BE2C (cell line): Measurements from ENCODE around the gene RESP18.

ENCODE experiments used
- DNase-seq: peaks from one replicate; pipeline ENCODE4 v3.0.0-alpha.2; 2020
- H3K27me3 ChIP-seq: fragments of 250-450 bp; sonication (Bioruptor Pico); 2 replicates; pipeline ENCODE4 v1.5.1; 2020; ENCODE audit warnings: mild to moderate bottlenecking
- H3K36me3 ChIP-seq: fragments of 250-450 bp; sonication (Bioruptor Pico); 2 replicates; pipeline ENCODE4 v1.5.1; 2020; ENCODE audit warnings: mild to moderate bottlenecking
- H3K4me1 ChIP-seq: fragments of 250-450 bp; sonication (Bioruptor Pico); 2 replicates; pipeline ENCODE4 v1.5.1; 2020
- H3K4me3 ChIP-seq: 2 replicates; pipeline ENCODE4 v1.5.1; 2011; ENCODE audit warnings: low read depth, low read length
- H3K9me3 ChIP-seq: fragments of 250-450 bp; sonication (Bioruptor Pico); 2 replicates; pipeline ENCODE4 v1.5.1; 2020
- TF ChIP-seq, protein P1 (sequence below): IDR thresholded peaks from 2 replicates; pipeline ENCODE4 v1.5.1; 2012; ENCODE audit warnings: mild to moderate bottlenecking, low read depth, low read length

The RESP18 gene

DNA sequence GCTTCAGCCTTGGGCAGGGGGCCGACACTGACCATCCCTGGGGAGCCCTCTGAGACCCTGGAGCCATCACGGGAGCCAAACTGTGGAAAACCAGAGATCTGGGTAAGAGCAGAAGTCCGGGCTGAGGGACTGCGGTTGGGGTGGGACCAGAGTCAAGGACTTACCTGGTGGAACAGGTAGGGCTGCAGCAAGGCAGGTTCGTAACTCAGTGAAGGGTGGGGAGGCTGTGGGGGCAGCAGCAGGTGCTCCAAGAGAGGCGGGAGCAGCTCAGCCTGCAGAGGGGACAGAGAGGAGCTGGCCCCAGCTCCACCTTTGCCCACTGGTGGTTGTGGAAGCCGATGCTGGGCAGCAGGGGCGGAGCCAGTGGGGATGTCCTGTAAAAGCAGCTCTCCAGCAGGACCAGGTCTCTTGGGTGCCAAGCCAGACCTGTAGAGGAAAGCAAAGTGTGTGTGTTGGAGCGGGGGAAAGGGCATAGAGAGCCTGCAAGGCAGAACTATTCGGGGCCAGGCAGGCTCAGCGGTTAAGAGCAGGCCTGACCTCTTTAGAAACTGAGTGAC lies 30.1 kb downstream of the RESP18 start:
- Histone ChIP-seq H3K4me3 (no peak overlapping the region), H3K4me1 (no peaks in the 10 kb centered on the region; the same call in 1 of the 2 replicates), H3K9me3 (no peaks in the 10 kb centered on the region), H3K36me3 (peaks cover 9% of the 10 kb centered on the region), H3K27me3 (no peaks in the 10 kb centered on the region)
- TF ChIP-seq, protein P1, sequence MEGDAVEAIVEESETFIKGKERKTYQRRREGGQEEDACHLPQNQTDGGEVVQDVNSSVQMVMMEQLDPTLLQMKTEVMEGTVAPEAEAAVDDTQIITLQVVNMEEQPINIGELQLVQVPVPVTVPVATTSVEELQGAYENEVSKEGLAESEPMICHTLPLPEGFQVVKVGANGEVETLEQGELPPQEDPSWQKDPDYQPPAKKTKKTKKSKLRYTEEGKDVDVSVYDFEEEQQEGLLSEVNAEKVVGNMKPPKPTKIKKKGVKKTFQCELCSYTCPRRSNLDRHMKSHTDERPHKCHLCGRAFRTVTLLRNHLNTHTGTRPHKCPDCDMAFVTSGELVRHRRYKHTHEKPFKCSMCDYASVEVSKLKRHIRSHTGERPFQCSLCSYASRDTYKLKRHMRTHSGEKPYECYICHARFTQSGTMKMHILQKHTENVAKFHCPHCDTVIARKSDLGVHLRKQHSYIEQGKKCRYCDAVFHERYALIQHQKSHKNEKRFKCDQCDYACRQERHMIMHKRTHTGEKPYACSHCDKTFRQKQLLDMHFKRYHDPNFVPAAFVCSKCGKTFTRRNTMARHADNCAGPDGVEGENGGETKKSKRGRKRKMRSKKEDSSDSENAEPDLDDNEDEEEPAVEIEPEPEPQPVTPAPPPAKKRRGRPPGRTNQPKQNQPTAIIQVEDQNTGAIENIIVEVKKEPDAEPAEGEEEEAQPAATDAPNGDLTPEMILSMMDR, result no peak
- no peak for DNase-seq

DNA sequence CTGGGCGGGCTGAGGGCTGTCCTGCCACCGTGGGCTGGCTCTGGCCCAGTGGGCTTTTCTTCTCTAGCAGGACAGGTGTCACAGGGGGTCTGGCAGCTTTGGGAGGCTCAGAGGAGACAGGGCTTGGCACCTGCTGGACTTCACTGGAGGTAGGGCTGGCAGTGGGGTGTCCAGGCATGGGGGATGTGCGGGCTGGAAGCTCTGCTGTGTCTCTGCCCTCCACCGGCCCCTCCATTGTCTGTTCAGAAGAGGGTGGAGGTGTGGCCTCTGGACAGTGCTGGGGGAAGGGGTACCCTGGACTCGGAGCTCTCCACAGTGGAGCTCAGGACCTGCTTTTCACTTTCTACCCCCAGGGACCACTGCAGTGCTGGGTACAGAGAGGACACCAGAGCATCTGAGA lies 32.5 kb downstream of the RESP18 start:
- H3K4me3 ChIP-seq, result no peak overlapping the region
- TF ChIP-seq, protein P1, result no peak
- no peaks in the 10 kb centered on the region for H3K4me1 ChIP-seq
- no peaks in the 10 kb centered on the region for H3K27me3 ChIP-seq
- DNase-seq, result no peak
- H3K9me3 ChIP-seq, result no peaks in the 10 kb centered on the region
- H3K36me3 ChIP-seq, result peaks cover 16% of the 10 kb centered on the region

- H3K4me3 ChIP-seq, result no peak overlapping the region
- H3K27me3 ChIP-seq, result no peaks in the 10 kb centered on the region
- no peaks in the 10 kb centered on the region for H3K9me3 ChIP-seq
- peaks cover 16% of the 10 kb centered on the region for H3K36me3 ChIP-seq
- TF ChIP-seq, protein P1, result no peak
- DNase-seq, result no peak
- no peaks in the 10 kb centered on the region for H3K4me1 ChIP-seq
Measured at GRCh38 chr2:219299372-219299760, 33.2 kb downstream of the RESP18 start.

DNA sequence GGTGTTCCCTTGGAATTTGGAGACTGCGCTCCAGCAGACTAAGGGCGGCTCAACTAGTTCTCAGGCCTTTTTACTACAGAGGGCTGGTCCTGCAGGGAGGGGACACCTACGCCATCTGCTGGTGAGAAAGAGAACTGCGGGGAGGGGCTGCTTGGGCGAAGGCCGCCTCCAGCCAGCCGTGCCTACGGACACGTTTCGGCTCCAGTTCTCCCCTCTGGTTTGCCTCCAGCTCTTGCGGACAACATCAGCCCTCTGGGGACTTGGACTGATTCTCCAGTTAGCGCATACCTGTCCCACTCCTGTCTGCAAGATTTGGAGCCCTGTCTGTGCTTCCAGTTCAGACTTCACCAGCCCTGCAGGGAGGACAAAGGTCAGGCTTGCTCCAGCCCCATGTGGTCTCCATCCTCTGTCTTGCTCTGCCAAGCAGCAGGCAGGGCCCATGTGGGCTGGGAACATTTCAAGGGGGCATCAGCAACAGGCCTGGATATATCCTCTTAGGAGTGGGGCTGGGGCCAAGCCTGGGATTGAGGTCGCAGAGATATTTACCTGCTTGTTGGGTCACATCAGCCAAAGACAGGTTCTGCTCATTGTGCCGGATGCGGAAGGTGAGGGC lies 33.7 kb downstream of the RESP18 start:
- peaks cover 16% of the 10 kb centered on the region for H3K36me3 ChIP-seq
- no peak overlapping the region for H3K4me3 ChIP-seq

DNA sequence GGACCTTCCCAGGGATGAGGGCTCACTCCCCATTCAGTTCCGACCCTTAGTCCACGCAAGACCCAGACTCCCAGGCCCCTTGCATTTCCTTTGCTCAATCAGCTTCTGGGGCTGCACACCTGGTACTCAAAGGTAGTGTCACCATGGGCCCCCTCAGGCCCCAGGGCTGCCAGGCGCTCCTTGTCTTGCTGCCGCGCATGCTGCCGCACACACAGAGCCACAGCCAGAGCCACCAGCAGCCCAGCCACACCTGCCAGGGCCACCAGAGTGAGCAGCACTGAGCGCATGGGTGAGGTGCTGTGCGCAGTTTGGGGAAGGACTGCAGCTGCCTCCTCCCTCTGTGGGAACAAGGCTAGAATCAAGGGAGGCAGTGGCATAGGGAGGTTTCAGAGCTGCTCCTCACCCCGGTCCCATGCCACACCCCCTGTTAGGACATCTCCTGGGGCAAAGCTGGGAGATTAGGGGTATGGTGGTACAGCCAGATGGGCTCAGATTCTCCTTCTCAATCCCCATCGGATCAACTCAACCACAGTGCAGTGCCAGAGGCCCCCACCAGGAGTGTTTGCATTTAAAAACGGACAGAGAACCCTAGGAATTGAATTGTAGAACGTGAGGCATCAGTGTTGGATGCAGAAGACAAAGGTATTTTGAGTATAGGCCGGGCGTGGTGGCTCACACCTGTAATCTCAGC lies 34.6 kb downstream of the RESP18 start:
- no peaks in the 10 kb centered on the region for H3K4me1 ChIP-seq
- peaks cover 16% of the 10 kb centered on the region for H3K36me3 ChIP-seq
- H3K27me3 ChIP-seq, result no peaks in the 10 kb centered on the region
- no peaks in the 10 kb centered on the region for H3K9me3 ChIP-seq
- no peak for DNase-seq
- TF ChIP-seq, protein P1, result peak; percentile 25
- H3K4me3 ChIP-seq, result no peak overlapping the region

More for the DNA sequence above, 33.7 kb downstream of the RESP18 start:
- H3K9me3 ChIP-seq, result no peaks in the 10 kb centered on the region
- DNase-seq, result peak; percentile 85
- TF ChIP-seq, protein P1, result peak; percentile 96
- no peaks in the 10 kb centered on the region for H3K27me3 ChIP-seq
- H3K4me1 ChIP-seq, result no peaks in the 10 kb centered on the region
